HL-60 (cell line): ENCODE data around the gene SASH1.
A peak's percentile ranks its signal among the peaks of the same experiment; 100 is the strongest.

ENCODE experiments used
- DNase-seq, 2 experiments: peaks; one replicate each; pipeline ENCODE4 v3.0.0-alpha.2; 2010 to 2020; ENCODE audit warnings: low read depth in 1 of 2, low spot score in 1 of 2
- H3K27ac ChIP-seq: fragments of 250-450 bp; sonication (Bioruptor Pico); replicated peaks from 2 replicates; pipeline ENCODE4 v1.5.1; 2020; ENCODE audit warnings: mild to moderate bottlenecking, moderate library complexity
- H3K27me3 ChIP-seq: fragments of 250-450 bp; sonication (Bioruptor Pico); 2 replicates; pipeline ENCODE4 v1.5.1; 2021; ENCODE audit warnings: mild to moderate bottlenecking, moderate library complexity; ENCODE audit not compliant: insufficient read depth, poor library complexity, severe bottlenecking
- H3K4me3 ChIP-seq: replicated peaks from 2 replicates; pipeline ENCODE4 v1.5.1; 2011; ENCODE audit warnings: mild to moderate bottlenecking, control low read depth, low read length; ENCODE audit not compliant: insufficient read depth
- CTCF ChIP-seq: IDR thresholded peaks from one replicate; pipeline ENCODE4 v1.5.1; 2011; ENCODE audit warnings: low read length, control low read depth, inconsistent platforms; ENCODE audit not compliant: insufficient read depth
- GABPA ChIP-seq: IDR thresholded peaks from 2 replicates; pipeline ENCODE4 v1.6.1; 2012; ENCODE audit warnings: low read depth
- POLR2AphosphoS5 ChIP-seq: IDR thresholded peaks from 2 replicates; pipeline ENCODE4 v1.6.1; 2012; ENCODE audit warnings: low read depth
- SPI1 ChIP-seq: IDR thresholded peaks from 2 replicates; pipeline ENCODE4 v1.6.1; 2012; ENCODE audit warnings: low read depth, mild to moderate bottlenecking, borderline replicate concordance
- long read RNA-seq: library from polyadenylated mRNA; unstranded; transcript quantifications from one replicate; pipeline ENCODE4 v2.0.0, GENCODE V29; 2020
- TF ChIP-seq, protein P1 (sequence below): IDR thresholded peaks from 2 replicates; pipeline ENCODE4 v1.6.1; 2012; ENCODE audit warnings: low read depth; ENCODE audit not compliant: insufficient replicate concordance

Gene SASH1
- long read RNA-seq = 0 reads

GRCh38 chr6:148342350-148343046 lies at the start of gene SASH1:
TSS of gene SASH1 (plus strand) at chr6:148342838. CDS start at chr6:148343068, 230 bp downstream.
- Histone ChIP-seq H3K27ac (no peak within 1 kb of the TSS), H3K4me3 (peak within 1 kb of the TSS; percentile 69)

GRCh38 chr6:148293181-148293995 lies 49.2 kb upstream of the SASH1 start:
- Histone ChIP-seq H3K27me3 (no peaks in the 10 kb centered on the region), H3K27ac (no peak overlapping the region), H3K4me3 (no peak overlapping the region)
- DNase-seq = no peak
- TF ChIP-seq CTCF (no peak), POLR2AphosphoS5 (no peak), GABPA (no peak), SPI1 (no peak)
- TF ChIP-seq, protein P1, sequence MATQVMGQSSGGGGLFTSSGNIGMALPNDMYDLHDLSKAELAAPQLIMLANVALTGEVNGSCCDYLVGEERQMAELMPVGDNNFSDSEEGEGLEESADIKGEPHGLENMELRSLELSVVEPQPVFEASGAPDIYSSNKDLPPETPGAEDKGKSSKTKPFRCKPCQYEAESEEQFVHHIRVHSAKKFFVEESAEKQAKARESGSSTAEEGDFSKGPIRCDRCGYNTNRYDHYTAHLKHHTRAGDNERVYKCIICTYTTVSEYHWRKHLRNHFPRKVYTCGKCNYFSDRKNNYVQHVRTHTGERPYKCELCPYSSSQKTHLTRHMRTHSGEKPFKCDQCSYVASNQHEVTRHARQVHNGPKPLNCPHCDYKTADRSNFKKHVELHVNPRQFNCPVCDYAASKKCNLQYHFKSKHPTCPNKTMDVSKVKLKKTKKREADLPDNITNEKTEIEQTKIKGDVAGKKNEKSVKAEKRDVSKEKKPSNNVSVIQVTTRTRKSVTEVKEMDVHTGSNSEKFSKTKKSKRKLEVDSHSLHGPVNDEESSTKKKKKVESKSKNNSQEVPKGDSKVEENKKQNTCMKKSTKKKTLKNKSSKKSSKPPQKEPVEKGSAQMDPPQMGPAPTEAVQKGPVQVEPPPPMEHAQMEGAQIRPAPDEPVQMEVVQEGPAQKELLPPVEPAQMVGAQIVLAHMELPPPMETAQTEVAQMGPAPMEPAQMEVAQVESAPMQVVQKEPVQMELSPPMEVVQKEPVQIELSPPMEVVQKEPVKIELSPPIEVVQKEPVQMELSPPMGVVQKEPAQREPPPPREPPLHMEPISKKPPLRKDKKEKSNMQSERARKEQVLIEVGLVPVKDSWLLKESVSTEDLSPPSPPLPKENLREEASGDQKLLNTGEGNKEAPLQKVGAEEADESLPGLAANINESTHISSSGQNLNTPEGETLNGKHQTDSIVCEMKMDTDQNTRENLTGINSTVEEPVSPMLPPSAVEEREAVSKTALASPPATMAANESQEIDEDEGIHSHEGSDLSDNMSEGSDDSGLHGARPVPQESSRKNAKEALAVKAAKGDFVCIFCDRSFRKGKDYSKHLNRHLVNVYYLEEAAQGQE = no peak

More at GRCh38 chr6:148342350-148343046, at the start of gene SASH1:
- DNase-seq = peak; percentile 2 to 29
- TF ChIP-seq SPI1 (no peak), POLR2AphosphoS5 (no peak), CTCF (no peak), GABPA (no peak)
- TF ChIP-seq, protein P1 = no peak
- peaks cover 27% of the 10 kb centered on the region for H3K27me3 ChIP-seq

- no peak for TF ChIP-seq POLR2AphosphoS5
- no peak for TF ChIP-seq SPI1
- TF ChIP-seq GABPA = no peak
- TF ChIP-seq, protein P1 = no peak
- TF ChIP-seq CTCF = no peak
- Histone ChIP-seq H3K4me3 (no peak overlapping the region), H3K27me3 (no peaks in the 10 kb centered on the region), H3K27ac (no peak overlapping the region)
- DNase-seq = no peak
Observed at GRCh38 chr6:148294059-148294458, 48.6 kb upstream of the SASH1 start.
